CD4-positive, CD25-positive, alpha-beta regulatory T cell (primary cell): Measurements from ENCODE around the gene HNRNPR. TPM values are rescaled to one million over a fixed set of nuclear protein-coding genes. Genes with fewer than 3 reads are reported as not detected.

Experiments used
- ATAC-seq, 2 donors: fragments of 150-1000 bp; cut with Tn5 transposase; one replicate each; pipeline ENCODE4 v1.10.0; 2021; ENCODE audit warnings: low read depth in 2 of 2, moderate number of reproducible peaks in 2 of 2, moderate library complexity in 1 of 2
- DNase-seq, 3 donors: peaks; one replicate each; pipeline versions ENCODE4 v3.0.0 to v3.0.0-alpha.2; 2012 to 2022; ENCODE audit warnings: mixed read lengths in 1 of 3
- H3K27ac ChIP-seq: one replicate; pipeline ENCODE4 v1.7.0; 2013; ENCODE audit warnings: mild to moderate bottlenecking, low read length; ENCODE audit not compliant: insufficient read depth, poor library complexity, severe bottlenecking
- H3K27me3 ChIP-seq: one replicate; pipeline ENCODE4 v1.7.0; 2013; ENCODE audit warnings: low read length; ENCODE audit not compliant: control insufficient read depth, insufficient read depth
- H3K36me3 ChIP-seq: one replicate; pipeline ENCODE4 v1.7.0; 2013; ENCODE audit warnings: mild to moderate bottlenecking, low read length, moderate library complexity; ENCODE audit not compliant: control insufficient read depth, insufficient read depth
- H3K4me1 ChIP-seq: 2 replicates; pipeline ENCODE4 v1.7.0; 2013; ENCODE audit warnings: mild to moderate bottlenecking, low read length; ENCODE audit not compliant: insufficient read depth, control insufficient read depth, poor library complexity, severe bottlenecking
- H3K4me3 ChIP-seq: one replicate; pipeline ENCODE4 v1.7.0; 2013; ENCODE audit warnings: low read depth, mild to moderate bottlenecking, low read length, moderate library complexity
- H3K9me3 ChIP-seq, 2 experiments: 1 replicate in 1 of 2; 2 replicates in 1 of 2; pipeline ENCODE4 v1.7.0; 2013; ENCODE audit warnings: low read length in 2 of 2, mild to moderate bottlenecking in 1 of 2, moderate library complexity in 1 of 2; ENCODE audit not compliant: control insufficient read depth in 2 of 2
- H3K27ac Mint-ChIP-seq, 3 donors: one replicate each; pipeline ENCODE4 v1.8.0; 2020 to 2022; ENCODE audit warnings: mild to moderate bottlenecking in 3 of 3, mixed read lengths in 3 of 3, moderate library complexity in 2 of 3
- H3K27me3 Mint-ChIP-seq: one replicate; pipeline ENCODE4 v1.8.0; 2022; ENCODE audit warnings: mild to moderate bottlenecking, mixed read lengths
- H3K36me3 Mint-ChIP-seq: one replicate; pipeline ENCODE4 v1.8.0; 2020; ENCODE audit warnings: mixed read lengths
- H3K4me1 Mint-ChIP-seq, 4 donors: one replicate each; pipeline ENCODE4 v1.8.0; 2020 to 2022; ENCODE audit warnings: mixed read lengths in 4 of 4, mild to moderate bottlenecking in 1 of 4
- H3K4me3 Mint-ChIP-seq, 4 donors: one replicate each; pipeline ENCODE4 v1.8.0; 2020 to 2022; ENCODE audit warnings: mild to moderate bottlenecking in 4 of 4, mixed read lengths in 4 of 4, moderate library complexity in 3 of 4
- H3K9me3 Mint-ChIP-seq, 7 donors: one replicate each; pipeline ENCODE4 v1.8.0; 2020 to 2022; ENCODE audit warnings: mixed read lengths in 7 of 7, mild to moderate bottlenecking in 3 of 7, moderate library complexity in 2 of 7
- polyA plus RNA-seq, 4 donors: library from polyadenylated mRNA; unstranded; fragments of 300-500 nt; fragmentation: Illumina TruSeq; gene quantifications; one replicate each; pipeline ENCODE4 v1.2.3, GENCODE V29; 2021
- total RNA-seq: library from RNA; stranded (reverse); gene quantifications from one replicate; pipeline ENCODE4 v1.2.3, GENCODE V29; 2022

The HNRNPR gene
- total and polyA plus RNA-seq, 5 donors from 2014 or later = 126 to 201 (median 180) TPM

GRCh38 chr1:23371987-23372880 lies 28.1 kb upstream of the HNRNPR start:
- Mint-ChIP-seq H3K27ac (peak overlapping the region in 1 of 3 donors; percentile 14), H3K36me3 (no peaks in the 10 kb centered on the region)
- ATAC-seq = no peak

GRCh38 chr1:23370709-23371584 lies 26.9 kb upstream of the HNRNPR start:
- peak overlapping the region in 3 of 4 donors; percentile 96 to 99 (median 99) for H3K4me3 Mint-ChIP-seq
- H3K27ac ChIP-seq = no peak overlapping the region
- no peak for ATAC-seq
- no peaks in the 10 kb centered on the region for H3K27me3 ChIP-seq
- peaks cover 0 to 3% (median 0%) of the 10 kb centered on the region in 7 donors for H3K9me3 Mint-ChIP-seq
- no peak for DNase-seq
- no peaks in the 10 kb centered on the region for H3K27me3 Mint-ChIP-seq
- H3K36me3 ChIP-seq = no peaks in the 10 kb centered on the region
- H3K4me1 ChIP-seq = peaks cover 22% of the 10 kb centered on the region
- peaks cover 11% of the 10 kb centered on the region for H3K36me3 Mint-ChIP-seq
- H3K27ac Mint-ChIP-seq = no peak overlapping the region
- H3K9me3 ChIP-seq = no peaks in the 10 kb centered on the region
- H3K4me1 Mint-ChIP-seq = peaks cover 15 to 35% (median 19%) of the 10 kb centered on the region in 4 donors
- H3K4me3 ChIP-seq = no peak overlapping the region

More at GRCh38 chr1:23371987-23372880, 28.1 kb upstream of the HNRNPR start:
- Mint-ChIP-seq H3K27me3 (no peaks in the 10 kb centered on the region), H3K4me1 (peaks cover 5 to 23% (median 6%) of the 10 kb centered on the region in 4 donors), H3K4me3 (peak overlapping the region in 2 of 4 donors; percentile 27 to 32), H3K9me3 (peaks cover 0 to 3% (median 0%) of the 10 kb centered on the region in 7 donors)
- H3K4me1 ChIP-seq = peaks cover 18% of the 10 kb centered on the region
- no peak for DNase-seq
- H3K9me3 ChIP-seq = no peaks in the 10 kb centered on the region
- H3K27ac ChIP-seq = no peak overlapping the region
- H3K36me3 ChIP-seq = no peaks in the 10 kb centered on the region
- no peaks in the 10 kb centered on the region for H3K27me3 ChIP-seq
- no peak overlapping the region for H3K4me3 ChIP-seq

GRCh38 chr1:23370330-23370708 lies 26.2 kb upstream of the HNRNPR start:
- Histone ChIP-seq H3K27me3 (no peaks in the 10 kb centered on the region), H3K4me1 (peaks cover 22% of the 10 kb centered on the region), H3K27ac (no peak overlapping the region), H3K9me3 (no peaks in the 10 kb centered on the region), H3K4me3 (no peak overlapping the region), H3K36me3 (no peaks in the 10 kb centered on the region)
- no peaks in the 10 kb centered on the region for H3K27me3 Mint-ChIP-seq
- peaks cover 0 to 4% (median 0%) of the 10 kb centered on the region in 7 donors for H3K9me3 Mint-ChIP-seq
- H3K27ac Mint-ChIP-seq = no peak overlapping the region
- peaks cover 17 to 37% (median 19%) of the 10 kb centered on the region in 4 donors for H3K4me1 Mint-ChIP-seq
- peak overlapping the region; percentile 96 to 99 (median 99) for H3K4me3 Mint-ChIP-seq
- DNase-seq (no peak), ATAC-seq (no peak)
- peaks cover 14% of the 10 kb centered on the region for H3K36me3 Mint-ChIP-seq

- no peak for ATAC-seq
- Histone ChIP-seq H3K9me3 (peaks cover 0 to 1% of the 10 kb centered on the region in 2 experiments), H3K36me3 (peaks cover 4% of the 10 kb centered on the region), H3K27ac (peak within 1 kb of the TSS; percentile 90), H3K27me3 (no peaks in the 10 kb centered on the region), H3K4me1 (peaks cover 22% of the 10 kb centered on the region), H3K4me3 (peak within 1 kb of the TSS; percentile 99)
- no peaks in the 10 kb centered on the region for H3K27me3 Mint-ChIP-seq
- peaks cover 14% of the 10 kb centered on the region for H3K36me3 Mint-ChIP-seq
- peak in 2 of 3 donors; percentile 34 to 37 for DNase-seq
- peak within 1 kb of the TSS; percentile 96 to 99 (median 99) for H3K4me3 Mint-ChIP-seq
- H3K27ac Mint-ChIP-seq = peak within 1 kb of the TSS; percentile 90 to 99 (median 96)
- H3K9me3 Mint-ChIP-seq = peaks cover 0 to 8% (median 0%) of the 10 kb centered on the region in 7 donors
- H3K4me1 Mint-ChIP-seq = peaks cover 17 to 37% (median 19%) of the 10 kb centered on the region in 4 donors
These were observed 25.4 kb upstream of the HNRNPR start, which contains the start of gene ZNF436 for GRCh38 chr1:23369335-23370013. ZNF436 (minus strand) TSS chr1:23369836; CDS start chr1:23368005, 1,831 bp downstream.

- ATAC-seq = peak; percentile 76 to 80
- H3K27me3 Mint-ChIP-seq = no peaks in the 10 kb centered on the region
- H3K9me3 Mint-ChIP-seq = peaks cover 0 to 10% (median 0%) of the 10 kb centered on the region in 7 donors
- peaks cover 0 to 5% of the 10 kb centered on the region in 2 experiments for H3K9me3 ChIP-seq
- no peaks in the 10 kb centered on the region for H3K27me3 ChIP-seq
- H3K36me3 Mint-ChIP-seq = peaks cover 14% of the 10 kb centered on the region
- peak overlapping the region; percentile 90 to 99 (median 96) for H3K27ac Mint-ChIP-seq
- peak; percentile 82 to 93 (median 85) for DNase-seq
- peak overlapping the region; percentile 96 to 99 (median 99) for H3K4me3 Mint-ChIP-seq
- H3K4me1 Mint-ChIP-seq = peaks cover 17 to 37% (median 19%) of the 10 kb centered on the region in 4 donors
- peaks cover 9% of the 10 kb centered on the region for H3K36me3 ChIP-seq
- peak overlapping the region; percentile 90 for H3K27ac ChIP-seq
- H3K4me1 ChIP-seq = peaks cover 22% of the 10 kb centered on the region
- peak overlapping the region; percentile 99 for H3K4me3 ChIP-seq
These were observed 24.7 kb upstream of the HNRNPR start for GRCh38 chr1:23368562-23369334.

- peaks cover 22% of the 10 kb centered on the region for H3K4me1 ChIP-seq
- peaks cover 16% of the 10 kb centered on the region for H3K36me3 ChIP-seq
- ATAC-seq (peak; percentile 92 to 93), DNase-seq (peak; percentile 98 to 100 (median 98))
- H3K4me3 ChIP-seq = peak overlapping the region; percentile 99
- Mint-ChIP-seq H3K27ac (peak overlapping the region; percentile 94 to 99 (median 96)), H3K4me3 (peak overlapping the region; percentile 96 to 99 (median 99)), H3K9me3 (peaks cover 0 to 11% (median 2%) of the 10 kb centered on the region in 7 donors), H3K4me1 (peaks cover 17 to 37% (median 19%) of the 10 kb centered on the region in 4 donors), H3K36me3 (peaks cover 17% of the 10 kb centered on the region), H3K27me3 (no peaks in the 10 kb centered on the region)
- H3K27ac ChIP-seq = peak overlapping the region; percentile 90
- peaks cover 6 to 13% of the 10 kb centered on the region in 2 experiments for H3K9me3 ChIP-seq
- no peaks in the 10 kb centered on the region for H3K27me3 ChIP-seq
These were observed 23.9 kb upstream of the HNRNPR start for GRCh38 chr1:23367791-23368561.
